Measurements from ENCODE around the gene BSN.

The BSN gene

DNA sequence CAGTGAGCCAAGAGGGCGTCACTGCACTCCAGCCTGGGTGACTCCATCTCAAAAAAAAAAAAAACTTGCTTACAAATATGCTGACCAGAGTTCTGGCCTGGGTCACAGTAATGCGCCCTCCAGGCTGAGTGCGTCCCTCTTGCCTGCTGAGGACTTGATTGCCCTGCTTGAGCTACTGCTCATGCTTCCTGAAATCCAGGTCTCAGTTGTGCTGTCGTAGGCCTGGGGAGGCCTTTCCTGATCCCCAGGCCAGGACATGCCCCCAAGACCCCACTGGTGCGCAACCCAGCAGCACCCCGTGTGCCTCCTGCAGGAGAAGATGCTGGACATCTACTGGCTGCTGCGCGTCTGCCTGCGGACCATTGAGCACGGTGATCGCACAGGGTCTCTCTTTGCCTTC lies 157.9 kb downstream of the BSN start:
- Histone ChIP-seq H3K27ac (ENCODE audit: low read depth, low read length, poor library complexity, severe bottlenecking) (no peak overlapping the region), H3K4me1 (ENCODE audit: insufficient read depth, low read length, severe bottlenecking) (no peaks in the 10 kb centered on the region), H3K36me3 (ENCODE audit: insufficient read depth, low read length) (peaks cover 7% of the 10 kb centered on the region; the same call in 1 of the 2 replicates), H4K20me1 (ENCODE audit: insufficient read depth, low read length) (no peaks in the 10 kb centered on the region), H2AFZ (ENCODE audit: low read length) (no peak overlapping the region), H3K9ac (ENCODE audit: low read length) (no peak overlapping the region), H3K9me3 (ENCODE audit: low read length) (no peaks in the 10 kb centered on the region), H3K4me3 (ENCODE audit: low read depth, low read length, poor library complexity, severe bottlenecking) (no peak overlapping the region), H3F3A (ENCODE audit: insufficient read depth, low read length) (no peaks in the 10 kb centered on the region), H3K4me2 (ENCODE audit: low read length) (no peak overlapping the region), H3K9me2 (ENCODE audit: low read depth, low read length) (no peaks in the 10 kb centered on the region), H3K79me2 (ENCODE audit: insufficient read depth, low read length) (no peaks in the 10 kb centered on the region), H3K27me3 (ENCODE audit: insufficient read depth, low read length) (no peaks in the 10 kb centered on the region)
- TF ChIP-seq, protein P1, sequence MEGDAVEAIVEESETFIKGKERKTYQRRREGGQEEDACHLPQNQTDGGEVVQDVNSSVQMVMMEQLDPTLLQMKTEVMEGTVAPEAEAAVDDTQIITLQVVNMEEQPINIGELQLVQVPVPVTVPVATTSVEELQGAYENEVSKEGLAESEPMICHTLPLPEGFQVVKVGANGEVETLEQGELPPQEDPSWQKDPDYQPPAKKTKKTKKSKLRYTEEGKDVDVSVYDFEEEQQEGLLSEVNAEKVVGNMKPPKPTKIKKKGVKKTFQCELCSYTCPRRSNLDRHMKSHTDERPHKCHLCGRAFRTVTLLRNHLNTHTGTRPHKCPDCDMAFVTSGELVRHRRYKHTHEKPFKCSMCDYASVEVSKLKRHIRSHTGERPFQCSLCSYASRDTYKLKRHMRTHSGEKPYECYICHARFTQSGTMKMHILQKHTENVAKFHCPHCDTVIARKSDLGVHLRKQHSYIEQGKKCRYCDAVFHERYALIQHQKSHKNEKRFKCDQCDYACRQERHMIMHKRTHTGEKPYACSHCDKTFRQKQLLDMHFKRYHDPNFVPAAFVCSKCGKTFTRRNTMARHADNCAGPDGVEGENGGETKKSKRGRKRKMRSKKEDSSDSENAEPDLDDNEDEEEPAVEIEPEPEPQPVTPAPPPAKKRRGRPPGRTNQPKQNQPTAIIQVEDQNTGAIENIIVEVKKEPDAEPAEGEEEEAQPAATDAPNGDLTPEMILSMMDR (IDR thresholded peaks at IDR 0.05; ENCODE audit: low read length), result no peak
- no peak for TF ChIP-seq EZH2 (IDR thresholded peaks at IDR 0.05; ENCODE audit: borderline replicate concordance, low read length)

DNA sequence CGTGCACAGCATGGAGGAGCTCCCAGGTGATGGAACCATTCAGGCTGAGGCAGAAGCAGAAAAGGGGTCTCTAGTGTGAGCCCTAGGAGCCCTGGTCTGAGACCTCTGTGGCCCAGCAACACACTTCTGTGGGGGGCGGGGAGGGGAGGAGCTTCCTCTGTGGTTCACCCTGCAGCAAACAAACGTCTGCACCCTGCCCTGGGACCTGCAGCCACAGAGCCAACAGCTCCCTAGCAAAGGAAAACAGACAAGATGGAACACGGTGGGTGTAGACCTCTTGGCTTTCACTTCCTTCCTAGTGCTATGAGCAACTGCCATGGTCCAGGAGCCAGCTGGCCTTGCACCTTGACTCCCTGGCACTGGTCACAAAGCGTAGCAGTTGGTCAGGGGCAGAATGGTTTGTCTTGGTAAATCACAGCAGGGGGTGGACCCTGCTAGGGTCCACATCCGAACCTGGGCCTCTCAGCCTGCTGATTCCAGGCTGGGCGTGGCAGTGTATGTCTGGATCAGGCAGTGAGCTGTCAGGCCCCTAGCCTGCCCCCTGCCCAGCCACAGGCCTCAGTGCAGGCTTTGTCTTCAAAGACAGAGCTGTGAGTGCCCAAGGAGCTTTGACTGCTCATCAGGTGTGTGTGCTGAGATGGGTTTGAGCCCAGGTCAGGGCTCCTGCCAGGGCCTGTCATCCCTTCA lies 158.5 kb downstream of the BSN start:
- no peak overlapping the region for H2AFZ ChIP-seq (ENCODE audit: low read length)
- no peak overlapping the region for H3K4me2 ChIP-seq (ENCODE audit: low read length)
- peaks cover 13% of the 10 kb centered on the region for H3K36me3 ChIP-seq (ENCODE audit: insufficient read depth, low read length)
- no peak overlapping the region for H3K27ac ChIP-seq (ENCODE audit: low read depth, low read length, poor library complexity, severe bottlenecking)
- H3K79me2 ChIP-seq (ENCODE audit: insufficient read depth, low read length), result no peaks in the 10 kb centered on the region
- no peaks in the 10 kb centered on the region for H3K9me2 ChIP-seq (ENCODE audit: low read depth, low read length)
- H3K4me3 ChIP-seq (ENCODE audit: low read depth, low read length, poor library complexity, severe bottlenecking), result no peak overlapping the region
- H3K4me1 ChIP-seq (ENCODE audit: insufficient read depth, low read length, severe bottlenecking), result no peaks in the 10 kb centered on the region
- no peak overlapping the region for H3K9ac ChIP-seq (ENCODE audit: low read length)
- H3K27me3 ChIP-seq (ENCODE audit: insufficient read depth, low read length), result no peaks in the 10 kb centered on the region
- no peak for TF ChIP-seq EZH2 (IDR thresholded peaks at IDR 0.05; ENCODE audit: borderline replicate concordance, low read length)
- TF ChIP-seq, protein P1 (IDR thresholded peaks at IDR 0.05; ENCODE audit: low read length), result no peak
- no peaks in the 10 kb centered on the region for H3F3A ChIP-seq (ENCODE audit: insufficient read depth, low read length)
- H4K20me1 ChIP-seq (ENCODE audit: insufficient read depth, low read length), result no peaks in the 10 kb centered on the region
- H3K9me3 ChIP-seq (ENCODE audit: low read length), result no peaks in the 10 kb centered on the region

DNA sequence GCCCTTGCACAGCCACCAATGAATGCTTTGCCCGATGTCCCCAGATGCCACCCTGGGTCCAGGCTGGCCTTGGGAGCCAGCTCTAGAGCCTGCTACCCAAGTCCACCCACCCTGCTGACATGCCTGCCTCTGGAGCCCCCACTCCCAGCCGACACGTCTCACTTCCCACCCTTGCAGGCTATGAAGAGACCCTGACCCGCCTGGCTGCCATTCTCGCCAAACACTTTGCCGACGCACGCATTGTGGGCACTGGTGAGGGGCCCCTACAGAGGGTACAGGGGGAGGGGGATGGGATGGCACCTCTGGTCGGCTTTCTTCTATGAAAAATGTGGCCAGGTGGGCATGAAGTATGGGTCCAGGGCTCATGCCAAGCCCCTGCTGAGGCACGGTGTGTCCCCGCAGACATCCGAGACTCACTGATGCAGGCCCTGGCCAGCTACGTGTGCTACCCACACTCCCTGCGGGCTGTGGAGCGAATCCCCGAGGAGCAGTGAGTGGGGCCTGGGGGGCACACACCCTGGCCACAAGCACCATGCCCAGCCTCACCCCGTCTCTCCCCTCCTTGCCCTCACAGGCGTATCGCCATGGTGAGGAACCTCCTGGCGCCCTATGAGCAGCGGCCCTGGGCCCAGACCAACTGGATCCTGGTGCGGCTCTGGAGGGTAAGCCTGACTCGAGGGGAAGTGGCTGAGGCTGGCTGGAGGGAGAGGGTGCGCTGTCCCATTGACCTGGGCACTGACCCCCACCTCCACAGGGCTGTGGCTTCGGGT lies 159.2 kb downstream of the BSN start:
- Histone ChIP-seq H3K4me1 (ENCODE audit: insufficient read depth, low read length, severe bottlenecking) (no peaks in the 10 kb centered on the region), H3K4me2 (ENCODE audit: low read length) (no peak overlapping the region), H3K9me2 (ENCODE audit: low read depth, low read length) (no peaks in the 10 kb centered on the region), H3K27me3 (ENCODE audit: insufficient read depth, low read length) (no peaks in the 10 kb centered on the region), H3K9me3 (ENCODE audit: low read length) (no peaks in the 10 kb centered on the region), H2AFZ (ENCODE audit: low read length) (no peak overlapping the region), H3K79me2 (ENCODE audit: insufficient read depth, low read length) (no peaks in the 10 kb centered on the region), H3K27ac (ENCODE audit: low read depth, low read length, poor library complexity, severe bottlenecking) (no peak overlapping the region), H3F3A (ENCODE audit: insufficient read depth, low read length) (no peaks in the 10 kb centered on the region), H3K9ac (ENCODE audit: low read length) (no peak overlapping the region), H3K4me3 (ENCODE audit: low read depth, low read length, poor library complexity, severe bottlenecking) (no peak overlapping the region), H4K20me1 (ENCODE audit: insufficient read depth, low read length) (no peaks in the 10 kb centered on the region), H3K36me3 (ENCODE audit: insufficient read depth, low read length) (peaks cover 20% of the 10 kb centered on the region)
- TF ChIP-seq, protein P1 (IDR thresholded peaks at IDR 0.05; ENCODE audit: low read length), result no peak
- no peak for TF ChIP-seq EZH2 (IDR thresholded peaks at IDR 0.05; ENCODE audit: borderline replicate concordance, low read length)

All from OCI-LY1 (cell line).